H9 (cell line): Measurements from ENCODE around the gene CCDC191. TPM values are rescaled to one million over a fixed set of nuclear protein-coding genes. Genes with fewer than 3 reads are reported as not detected.

Source experiments
- DNase-seq: peaks from one replicate; pipeline ENCODE4 v3.0.0-alpha.2; 2017
- H2AFZ ChIP-seq: one replicate; pipeline ENCODE4 v1.6.1; 2013; ENCODE audit warnings: mild to moderate bottlenecking, low read length, control low read depth, moderate library complexity
- H2AK5ac ChIP-seq: 2 replicates; pipeline ENCODE4 v1.6.1; 2013; ENCODE audit warnings: low read length, control low read depth, mixed read lengths; ENCODE audit not compliant: insufficient read length
- H2BK120ac ChIP-seq: one replicate; pipeline ENCODE4 v1.6.1; 2013; ENCODE audit warnings: low read depth, mild to moderate bottlenecking, low read length, control low read depth, inconsistent platforms; ENCODE audit not compliant: poor library complexity, severe bottlenecking
- H2BK12ac ChIP-seq: 2 replicates; pipeline ENCODE4 v1.6.1; 2013; ENCODE audit warnings: low read length, control low read depth, mixed read lengths, low read depth; ENCODE audit not compliant: insufficient read length
- H2BK15ac ChIP-seq: 2 replicates; pipeline ENCODE4 v1.6.1; 2013; ENCODE audit warnings: low read depth, low read length, control low read depth
- H2BK20ac ChIP-seq: one replicate; pipeline ENCODE4 v1.6.1; 2013; ENCODE audit warnings: low read depth, mild to moderate bottlenecking, low read length, control low read depth, inconsistent platforms; ENCODE audit not compliant: poor library complexity, severe bottlenecking
- H2BK5ac ChIP-seq: 2 replicates; pipeline ENCODE4 v1.6.1; 2013; ENCODE audit warnings: low read length, control low read depth, mixed read lengths; ENCODE audit not compliant: insufficient read length
- H3K14ac ChIP-seq: 2 replicates; pipeline ENCODE4 v1.6.1; 2013; ENCODE audit warnings: low read length, control low read depth; ENCODE audit not compliant: insufficient read depth
- H3K18ac ChIP-seq: 2 replicates; pipeline ENCODE4 v1.6.1; 2013; ENCODE audit warnings: low read depth, mild to moderate bottlenecking, mixed read lengths, low read length, control low read depth; ENCODE audit not compliant: insufficient read length
- H3K23ac ChIP-seq: 2 replicates; pipeline ENCODE4 v1.6.1; 2013; ENCODE audit warnings: low read length, control low read depth, mixed read lengths, low read depth; ENCODE audit not compliant: insufficient read length
- H3K23me2 ChIP-seq: 2 replicates; pipeline ENCODE4 v1.6.1; 2013; ENCODE audit warnings: low read depth, mild to moderate bottlenecking, mixed read lengths, low read length, control low read depth; ENCODE audit not compliant: insufficient read length, poor library complexity, severe bottlenecking
- H3K27ac ChIP-seq: 2 replicates; pipeline ENCODE4 v1.5.1; 2013; ENCODE audit warnings: low read length, control low read depth, mixed read lengths, low read depth; ENCODE audit not compliant: insufficient read length
- H3K27me3 ChIP-seq: 2 replicates; pipeline ENCODE4 v1.6.1; 2013; ENCODE audit warnings: low read length, control low read depth, inconsistent platforms; ENCODE audit not compliant: insufficient read depth
- H3K4ac ChIP-seq: 2 replicates; pipeline ENCODE4 v1.6.1; 2013; ENCODE audit warnings: low read depth, mild to moderate bottlenecking, control low read depth, inconsistent platforms, low read length, moderate library complexity
- H3K4me1 ChIP-seq: 2 replicates; pipeline ENCODE4 v1.6.1; 2013; ENCODE audit warnings: low read length, control low read depth, inconsistent platforms; ENCODE audit not compliant: insufficient read depth
- H3K4me2 ChIP-seq: 2 replicates; pipeline ENCODE4 v1.6.1; 2013; ENCODE audit warnings: low read length, control low read depth, mixed read lengths; ENCODE audit not compliant: insufficient read length, insufficient read depth
- H3K56ac ChIP-seq: 2 replicates; pipeline ENCODE4 v1.6.1; 2013; ENCODE audit warnings: low read depth, mild to moderate bottlenecking, mixed read lengths, low read length, control low read depth; ENCODE audit not compliant: insufficient read length
- H3K79me1 ChIP-seq: 2 replicates; pipeline ENCODE4 v1.6.1; 2013; ENCODE audit warnings: low read depth, mild to moderate bottlenecking, moderate library complexity, low read length, control low read depth, inconsistent platforms; ENCODE audit not compliant: insufficient read depth, poor library complexity, severe bottlenecking
- H3K79me2 ChIP-seq: 2 replicates; pipeline ENCODE4 v1.6.1; 2013; ENCODE audit warnings: low read length, control low read depth, inconsistent platforms; ENCODE audit not compliant: insufficient read depth
- H3K9ac ChIP-seq: 2 replicates; pipeline ENCODE4 v1.6.1; 2013; ENCODE audit warnings: low read length, control low read depth, mixed read lengths; ENCODE audit not compliant: insufficient read length; ENCODE audit errors: extremely low read depth
- H3K9me3 ChIP-seq: one replicate; pipeline ENCODE4 v1.6.1; 2013; ENCODE audit warnings: low read depth, low read length, inconsistent platforms; ENCODE audit not compliant: control insufficient read depth
- H3T11ph ChIP-seq: one replicate; pipeline ENCODE4 v1.6.1; 2013; ENCODE audit warnings: mild to moderate bottlenecking, low read length, control low read depth, inconsistent platforms
- H4K20me1 ChIP-seq: one replicate; pipeline ENCODE4 v1.6.1; 2013; ENCODE audit not compliant: control insufficient read depth, insufficient read length, insufficient read depth
- H4K5ac ChIP-seq: 2 replicates; pipeline ENCODE4 v1.6.1; 2013; ENCODE audit warnings: low read depth, mild to moderate bottlenecking, mixed read lengths, low read length, control low read depth; ENCODE audit not compliant: insufficient read length
- H4K8ac ChIP-seq: replicated peaks from 2 replicates; pipeline ENCODE4 v1.6.1; 2013; ENCODE audit warnings: low read length, control low read depth, mixed read lengths, low read depth; ENCODE audit not compliant: insufficient read length
- H4K91ac ChIP-seq: 2 replicates; pipeline ENCODE4 v1.6.1; 2013; ENCODE audit warnings: low read depth, mild to moderate bottlenecking, moderate library complexity, mixed read lengths, low read length, control low read depth; ENCODE audit not compliant: insufficient read length
- H3K27ac Mint-ChIP-seq, 3 experiments: 2 replicates in 2 of 3; 3 replicates in 1 of 3; pipeline ENCODE4 v1.8.0; 2020 to 2021; ENCODE audit warnings: mixed read lengths in 3 of 3, mild to moderate bottlenecking in 1 of 3, moderate library complexity in 1 of 3
- H3K27me3 Mint-ChIP-seq: 2 replicates; pipeline ENCODE4 v1.8.0; 2021; ENCODE audit warnings: low read depth, mild to moderate bottlenecking, moderate library complexity, mixed read lengths
- H3K36me3 Mint-ChIP-seq, 3 experiments: 2 replicates in 2 of 3; 3 replicates in 1 of 3; pipeline ENCODE4 v1.8.0; 2020 to 2021; ENCODE audit warnings: low read depth in 3 of 3, mixed read lengths in 3 of 3; ENCODE audit not compliant: insufficient read depth in 1 of 3
- H3K4me1 Mint-ChIP-seq, 2 experiments: 2 replicates each; pipeline ENCODE4 v1.8.0; 2020; ENCODE audit warnings: mixed read lengths in 2 of 2
- H3K4me3 Mint-ChIP-seq, 2 experiments: 2 replicates in 1 of 2; 3 replicates in 1 of 2; pipeline ENCODE4 v1.8.0; 2020 to 2021; ENCODE audit warnings: mild to moderate bottlenecking in 2 of 2, mixed read lengths in 2 of 2, moderate library complexity in 1 of 2
- H3K9me3 Mint-ChIP-seq, 2 experiments: 2 replicates in 1 of 2; 3 replicates in 1 of 2; pipeline ENCODE4 v1.8.0; 2020; ENCODE audit warnings: mild to moderate bottlenecking in 2 of 2, mixed read lengths in 2 of 2, moderate library complexity in 1 of 2
- CTCF ChIP-seq: fragments of 200-600 bp; sonication (generic); conservative IDR thresholded peaks from 3 replicates; pipeline ENCODE4 v1.8.0; 2021; ENCODE audit warnings: antibody characterized with exemption, mild to moderate bottlenecking
- WGBS: extraction: QIAGEN DNeasy Blood & Tissue Kit; methylation state at CpG from one replicate; pipeline ENCODE4 v1.1.7; 2013; ENCODE audit warnings: missing lambda C conversion rate, low lambda C conversion rate, mixed read lengths; ENCODE audit not compliant: insufficient read length; ENCODE audit errors: extremely low coverage; 5-methylcytosine and 5-hydroxymethylcytosine counted together
- total RNA-seq: library from RNA; stranded (reverse); gene quantifications from 2 replicates; pipeline ENCODE4 v1.2.1, GENCODE V29; 2021

CCDC191 gene
- total RNA-seq, 1 experiment from 2014 or later, result 0.68 TPM

GRCh38 chr3:114026331-114026730, 30.0 kb downstream of the CCDC191 start:
- Mint-ChIP-seq H3K9me3 (no peaks in the 10 kb centered on the region), H3K4me3 (no peak overlapping the region), H3K36me3 (no peaks in the 10 kb centered on the region), H3K4me1 (peaks cover 10 to 11% of the 10 kb centered on the region in 2 experiments), H3K27ac (no peak overlapping the region), H3K27me3 (no peaks in the 10 kb centered on the region)
- Histone ChIP-seq H3K79me2 (no peaks in the 10 kb centered on the region), H3K56ac (no peak overlapping the region), H2BK5ac (no peak overlapping the region), H2BK15ac (no peak overlapping the region), H3K4me1 (no peaks in the 10 kb centered on the region), H3K4ac (no peak overlapping the region), H3K27ac (no peak overlapping the region), H4K20me1 (no peaks in the 10 kb centered on the region), H4K8ac (no peak overlapping the region), H3K9ac (no peak overlapping the region), H3K23me2 (no peaks in the 10 kb centered on the region), H3K23ac (no peak overlapping the region), H3K14ac (no peak overlapping the region), H3K18ac (no peak overlapping the region), H2BK120ac (no peak overlapping the region), H3K79me1 (no peaks in the 10 kb centered on the region), H3K9me3 (no peaks in the 10 kb centered on the region), H2BK12ac (no peak overlapping the region), H4K5ac (no peak overlapping the region), H3K27me3 (no peaks in the 10 kb centered on the region), H2AK5ac (no peak overlapping the region), H4K91ac (no peak overlapping the region), H3K4me2 (no peak overlapping the region), H2BK20ac (no peak overlapping the region), H3T11ph (no peak overlapping the region), H2AFZ (no peak overlapping the region)
- DNase-seq, result no peak
- no CpG with 5 or more reads among the region's 2 CpGs for WGBS
- no peak for TF ChIP-seq CTCF
